GM12872 (cell line): ENCODE measurements around the gene GZMB.

Experiments used
- TF ChIP-seq, protein P1 (sequence below): IDR thresholded peaks from 3 replicates; pipeline ENCODE4 v1.5.1; 2011; ENCODE audit warnings: low read depth, mild to moderate bottlenecking, low read length, moderate library complexity; ENCODE audit not compliant: insufficient read depth

The GZMB gene

GRCh38 chr14:24659916-24660570 lies 26.1 kb upstream of the GZMB start:
- TF ChIP-seq, protein P1, sequence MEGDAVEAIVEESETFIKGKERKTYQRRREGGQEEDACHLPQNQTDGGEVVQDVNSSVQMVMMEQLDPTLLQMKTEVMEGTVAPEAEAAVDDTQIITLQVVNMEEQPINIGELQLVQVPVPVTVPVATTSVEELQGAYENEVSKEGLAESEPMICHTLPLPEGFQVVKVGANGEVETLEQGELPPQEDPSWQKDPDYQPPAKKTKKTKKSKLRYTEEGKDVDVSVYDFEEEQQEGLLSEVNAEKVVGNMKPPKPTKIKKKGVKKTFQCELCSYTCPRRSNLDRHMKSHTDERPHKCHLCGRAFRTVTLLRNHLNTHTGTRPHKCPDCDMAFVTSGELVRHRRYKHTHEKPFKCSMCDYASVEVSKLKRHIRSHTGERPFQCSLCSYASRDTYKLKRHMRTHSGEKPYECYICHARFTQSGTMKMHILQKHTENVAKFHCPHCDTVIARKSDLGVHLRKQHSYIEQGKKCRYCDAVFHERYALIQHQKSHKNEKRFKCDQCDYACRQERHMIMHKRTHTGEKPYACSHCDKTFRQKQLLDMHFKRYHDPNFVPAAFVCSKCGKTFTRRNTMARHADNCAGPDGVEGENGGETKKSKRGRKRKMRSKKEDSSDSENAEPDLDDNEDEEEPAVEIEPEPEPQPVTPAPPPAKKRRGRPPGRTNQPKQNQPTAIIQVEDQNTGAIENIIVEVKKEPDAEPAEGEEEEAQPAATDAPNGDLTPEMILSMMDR: no peak

DNA sequence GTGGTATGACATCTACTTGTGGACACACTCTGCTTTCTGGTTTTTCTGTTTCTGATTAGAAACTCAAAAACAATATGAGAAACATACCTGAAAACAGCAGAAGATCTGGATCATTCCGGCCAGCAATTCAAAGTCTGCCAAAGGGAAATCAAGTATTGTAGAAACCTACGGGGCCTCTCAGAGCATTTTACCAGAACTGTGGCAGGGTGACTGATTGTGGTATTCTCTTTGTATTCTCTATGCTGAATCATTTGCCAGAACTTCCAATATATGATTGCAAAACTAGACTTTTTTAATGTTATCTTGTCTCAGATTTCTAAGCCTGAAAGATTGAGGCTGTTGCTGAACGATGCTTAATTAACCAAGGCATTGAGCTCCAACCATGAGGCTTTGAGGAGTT lies 5.9 kb upstream of the GZMB start:
- TF ChIP-seq, protein P1: no peak

- TF ChIP-seq, protein P1: no peak
Measured at GRCh38 chr14:24639270-24639669, 5.3 kb upstream of the GZMB start.

DNA sequence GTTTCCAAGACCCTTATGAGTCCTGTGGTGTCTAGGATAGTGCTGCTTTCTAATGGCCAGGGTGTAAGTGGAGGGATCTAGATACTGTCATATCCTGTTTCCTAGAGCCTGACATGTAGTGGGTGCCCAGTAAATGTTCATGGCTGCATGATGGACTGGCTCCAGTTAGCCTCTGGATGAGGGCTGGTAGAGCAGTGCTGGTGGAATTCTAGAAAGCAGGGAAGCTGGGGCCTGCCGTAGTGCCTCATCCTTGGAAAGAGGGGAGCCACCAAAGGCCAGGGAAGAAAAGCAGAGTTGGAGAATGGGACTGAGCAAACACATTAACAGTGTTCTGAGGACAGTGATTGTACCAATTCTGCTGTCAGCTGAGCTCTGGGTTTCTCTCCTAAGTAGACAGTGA lies 637 bp downstream of the GZMB start:
- TF ChIP-seq, protein P1: no peak

DNA sequence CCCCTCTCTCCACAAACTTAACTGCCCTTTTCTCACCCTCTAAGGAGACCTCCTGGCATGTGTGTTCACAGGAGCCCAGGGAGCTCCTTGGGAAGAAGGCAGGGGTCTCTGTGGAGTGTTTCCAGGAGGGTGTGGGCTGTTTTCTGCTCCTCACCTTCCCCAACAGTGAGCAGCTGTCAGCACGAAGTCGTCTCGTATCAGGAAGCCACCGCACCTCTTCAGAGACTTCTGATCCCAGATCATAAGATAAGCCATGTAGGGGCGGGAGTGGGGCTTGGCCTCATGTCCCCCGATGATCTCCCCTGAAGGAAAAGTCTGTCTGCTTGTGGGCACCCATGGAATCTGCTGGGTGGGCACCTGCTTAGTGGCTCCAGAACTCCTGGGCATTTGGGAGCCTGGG lies 1.2 kb downstream of the GZMB start:
- TF ChIP-seq, protein P1: no peak

DNA sequence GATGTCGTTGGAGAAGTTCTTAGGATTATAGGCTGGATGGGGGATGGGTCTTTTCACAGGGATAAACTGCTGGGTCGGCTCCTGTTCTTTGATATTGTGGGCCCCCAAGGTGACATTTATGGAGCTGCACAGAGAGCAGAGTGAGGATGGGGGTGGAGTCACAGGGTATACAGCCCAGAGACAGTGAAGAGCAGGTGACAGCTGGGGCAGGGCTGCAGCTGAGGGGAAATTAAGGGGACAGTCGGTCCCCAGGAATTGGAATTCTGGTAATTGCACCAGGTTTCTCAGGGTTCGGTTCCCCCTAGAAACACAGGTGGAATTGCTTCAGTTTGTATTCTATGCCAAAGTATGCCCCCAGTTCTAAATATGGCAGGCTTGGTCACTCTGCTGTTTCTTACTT lies 1.7 kb downstream of the GZMB start:
- TF ChIP-seq, protein P1: no peak

DNA sequence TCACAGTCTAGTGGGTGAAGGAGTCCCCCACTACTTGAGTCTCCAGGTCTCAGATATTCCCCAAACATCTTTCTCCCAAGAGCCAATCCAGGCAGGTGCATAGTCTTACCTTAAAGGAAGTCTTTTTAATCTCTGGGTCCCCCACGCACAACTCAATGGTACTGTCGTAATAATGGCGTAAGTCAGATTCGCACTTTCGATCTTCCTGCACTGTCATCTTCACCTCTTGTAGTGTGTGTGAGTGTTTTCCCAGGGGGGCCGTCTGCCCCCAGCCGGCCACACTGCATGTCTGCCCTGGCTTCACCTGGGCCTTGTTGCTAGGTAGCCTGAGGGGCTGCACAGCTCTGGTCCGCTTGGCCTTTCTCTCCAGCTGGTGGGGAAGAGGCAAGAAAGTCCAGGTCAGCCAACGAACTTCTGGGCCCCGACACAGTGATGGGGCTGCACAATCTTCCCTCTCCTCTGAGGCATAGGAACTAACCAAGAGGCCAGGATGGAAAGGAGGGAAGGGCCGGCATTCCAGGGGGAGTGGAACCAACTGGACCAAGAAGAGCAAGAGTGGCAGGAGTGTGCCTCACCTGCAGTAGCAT lies 2.1 kb downstream of the GZMB start:
- TF ChIP-seq, protein P1: no peak
